ENCODE measurements around the gene UHRF2. TPM values are rescaled to one million over a fixed set of nuclear protein-coding genes. Genes with fewer than 3 reads are reported as not detected.
A peak's percentile ranks its signal among the peaks of the same experiment; 100 is the strongest.

UHRF2 gene
- total and polyA plus RNA-seq, 2 donors (not counting 3 experiments of a cell fraction or from before 2014, with no cell fraction given) = 63.5 to 101 TPM

- Histone ChIP-seq H3K36me3 (ENCODE audit: control insufficient read depth in 2 of 2, extremely low read depth in 1 of 2, insufficient read depth in 2 of 2, low read length in 2 of 2) (no peaks in the 10 kb centered on the region), H3K9me1 (replicated peaks; ENCODE audit: control insufficient read depth, extremely low read depth, insufficient read depth, low read length) (no peaks in the 10 kb centered on the region), H3K9me3 (replicated peaks; ENCODE audit: control insufficient read depth, insufficient read depth, low read length) (no peaks in the 10 kb centered on the region), H3K4me1 (ENCODE audit: control insufficient read depth, extremely low read depth, insufficient read depth, low read length) (peaks cover 37% of the 10 kb centered on the region), H4K20me1 (replicated peaks; ENCODE audit: control insufficient read depth, extremely low read depth, insufficient read depth, low read length) (no peaks in the 10 kb centered on the region), H3K79me2 (ENCODE audit: control insufficient read depth, insufficient read depth, low read length) (no peaks in the 10 kb centered on the region), H2AFZ (ENCODE audit: low read depth, low read length) (peak overlapping the region; percentile 12), H3K9ac (replicated peaks; ENCODE audit: extremely low read depth, insufficient read depth, low read length) (no peak overlapping the region), H3K27me3 (ENCODE audit: control insufficient read depth in 2 of 2, insufficient read depth in 2 of 2, low read length in 2 of 2) (no peaks in the 10 kb centered on the region), H3K27ac (ENCODE audit: insufficient read depth, low read depth, low read length) (peak overlapping the region; percentile 99), H3K4me3 (replicated peaks in 1 of 3; ENCODE audit: insufficient read depth in 1 of 3, low read depth in 1 of 3, low read length in 3 of 3) (no peak overlapping the region), H3K4me2 (ENCODE audit: insufficient read depth, low read length) (peak overlapping the region; percentile 94)
- DNase-seq (ENCODE audit: low read depth, low spot score) = peak; percentile 64
- dilution Hi-C loops (cut with MboI; ENCODE audit: extremely low pct_ligation_motif_present, low sequenced_read_pairs) (no loop called here), intact Hi-C loops (cut with micrococcal nuclease) (loop anchor here (5.0 kb wide), 1 partner anchor 404 kb away; no protein-coding TSS in a partner anchor)
- no peak for FAIRE-seq
- CTCF ChIA-PET = interaction anchor here (1.7 to 2.8 kb wide), 2 partner anchors 9 to 17 kb away, joined by 11 to 46 read pairs; no protein-coding TSS in a partner anchor
- no TSS peak for BruUV-seq (replicated peaks)
- POLR2A ChIA-PET = no interaction called here
- no peak for TF ChIP-seq GATA2 (IDR thresholded peaks at IDR 0.05; ENCODE audit: insufficient read depth, insufficient read length, low read depth, low read length)
- TF ChIP-seq CTCF (IDR thresholded peaks at IDR 0.05; ENCODE audit: extremely low read depth in 1 of 2, insufficient read depth in 1 of 2, low read depth in 1 of 2, low read length in 2 of 2) = no peak
- TF ChIP-seq MAX (IDR thresholded peaks at IDR 0.05; ENCODE audit: insufficient read depth, insufficient read length) = no peak
- no peak for TF ChIP-seq POLR2AphosphoS5 (IDR thresholded peaks at IDR 0.05; ENCODE audit: insufficient read depth, low read depth, low read length)
- TF ChIP-seq POLR2A (IDR thresholded peaks at IDR 0.05; ENCODE audit: low read depth, low read length) = no peak
- TF ChIP-seq MYC (IDR thresholded peaks at IDR 0.05; ENCODE audit: low read depth, low read length) = no peak
- TF ChIP-seq EZH2 (IDR thresholded peaks at IDR 0.05; ENCODE audit: borderline replicate concordance, low read depth, low read length, severe bottlenecking) = no peak
- TF ChIP-seq FOS (IDR thresholded peaks at IDR 0.05; ENCODE audit: borderline replicate concordance, insufficient read depth, low read length) = no peak
- no peak for TF ChIP-seq JUN (IDR thresholded peaks at IDR 0.05; ENCODE audit: borderline replicate concordance, insufficient read depth, insufficient read length, low read depth)
Measured at GRCh38 chr9:6551136-6551535, 138.1 kb downstream of the UHRF2 start.
